Endothelial cell of umbilical vein (primary cell): ENCODE measurements around the gene GRIK3. TPM values are rescaled to one million over a fixed set of nuclear protein-coding genes. Genes with fewer than 3 reads are reported as not detected.

ENCODE experiments used
- BruUV-seq: library from RNA; stranded (reverse); fragments of 400-500 nt; replicated peaks from 2 replicates; lab custom pipeline; 2021; lab: Mats Ljungman, UMichigan
- CTCF ChIA-PET: fragments of 300-600, 350-600 bp; sonication (Branson Sonifier 250); formaldehyde crosslinking; loops from one replicate; lab custom pipeline; 2021; ENCODE audit warnings: antibody characterized with exemption, inconsistent platforms; lab: Charles Lee
- POLR2A ChIA-PET: fragments of 300-600, 350-600 bp; sonication (Branson Sonifier 250); formaldehyde crosslinking; loops from one replicate; lab custom pipeline; 2021; ENCODE audit warnings: antibody characterized with exemption, inconsistent platforms; lab: Charles Lee
- DNase-seq: peaks from one replicate; pipeline ENCODE4 v3.0.0-alpha.2; 2011; ENCODE audit warnings: low read depth, low spot score
- FAIRE-seq: peaks from 2 replicates; lab custom pipeline; 2011; peaks lifted over from hg19 to GRCh38; lab: Jason Lieb, UNC
- H2AFZ ChIP-seq: 2 replicates; pipeline ENCODE4 v1.6.0; 2012; ENCODE audit warnings: low read depth, low read length, control low read depth, inconsistent platforms
- H3K27ac ChIP-seq: 2 replicates; pipeline ENCODE4 v1.5.1; 2011; ENCODE audit warnings: low read depth, mild to moderate bottlenecking, control low read depth, low read length, moderate library complexity; ENCODE audit not compliant: insufficient read depth
- H3K27me3 ChIP-seq, 2 experiments: 2 replicates each; pipeline versions ENCODE4 v1.6.0 to v1.6.1; 2011; ENCODE audit warnings: low read length in 2 of 2, mixed read lengths in 1 of 2; ENCODE audit not compliant: control insufficient read depth in 2 of 2, insufficient read depth in 2 of 2
- H3K36me3 ChIP-seq, 2 experiments: 2 replicates in 1 of 2; 3 replicates in 1 of 2; pipeline ENCODE4 v1.5.1; 2011; ENCODE audit warnings: low read length in 2 of 2, mild to moderate bottlenecking in 1 of 2, moderate library complexity in 1 of 2; ENCODE audit not compliant: control insufficient read depth in 2 of 2, insufficient read depth in 2 of 2; ENCODE audit errors: extremely low read depth in 1 of 2
- H3K4me1 ChIP-seq: 3 replicates; pipeline ENCODE4 v1.5.1; 2011; ENCODE audit warnings: mild to moderate bottlenecking, low read length; ENCODE audit not compliant: control insufficient read depth, insufficient read depth; ENCODE audit errors: extremely low read depth
- H3K4me2 ChIP-seq: 2 replicates; pipeline ENCODE4 v1.6.1; 2011; ENCODE audit warnings: low read length, control low read depth, mixed read lengths; ENCODE audit not compliant: insufficient read depth
- H3K4me3 ChIP-seq, 3 experiments: fragments of 200-600 bp in 1 of 3; sonication (generic), shearing (Covaris generic) in 1 of 3; replicated peaks in 1 of 3; 2 replicates each; pipeline ENCODE4 v1.5.1; 2011 to 2016; ENCODE audit warnings: control low read depth in 3 of 3, low read length in 3 of 3, mild to moderate bottlenecking in 2 of 3, inconsistent platforms in 1 of 3, low read depth in 1 of 3, moderate library complexity in 1 of 3; ENCODE audit not compliant: insufficient read depth in 1 of 3
- H3K79me2 ChIP-seq: 2 replicates; pipeline ENCODE4 v1.6.0; 2012; ENCODE audit warnings: low read length, inconsistent platforms; ENCODE audit not compliant: control insufficient read depth, insufficient read depth
- H3K9ac ChIP-seq: replicated peaks from 2 replicates; pipeline ENCODE3; 2011; ENCODE audit warnings: low read length, control low read depth; ENCODE audit not compliant: insufficient read depth; ENCODE audit errors: extremely low read depth
- H3K9me1 ChIP-seq: replicated peaks from 3 replicates; pipeline ENCODE4 v1.6.0; 2011; ENCODE audit warnings: mild to moderate bottlenecking, low read length; ENCODE audit not compliant: control insufficient read depth, insufficient read depth; ENCODE audit errors: extremely low read depth
- H3K9me3 ChIP-seq: replicated peaks from 2 replicates; pipeline ENCODE4 v1.5.1; 2012; ENCODE audit warnings: low read length, inconsistent platforms; ENCODE audit not compliant: control insufficient read depth, insufficient read depth
- H4K20me1 ChIP-seq: replicated peaks from 2 replicates; pipeline ENCODE3; 2011; ENCODE audit warnings: mild to moderate bottlenecking, low read length; ENCODE audit not compliant: control insufficient read depth, insufficient read depth; ENCODE audit errors: extremely low read depth
- CTCF ChIP-seq, 2 donors: IDR thresholded peaks; 1 replicate in 1 of 2; 2 replicates in 1 of 2; pipeline ENCODE4 v1.5.1; 2011; ENCODE audit warnings: low read length in 2 of 2, mild to moderate bottlenecking in 2 of 2, moderate library complexity in 2 of 2, control low read depth in 1 of 2, inconsistent platforms in 1 of 2, low read depth in 1 of 2; ENCODE audit not compliant: insufficient read depth in 1 of 2; ENCODE audit errors: extremely low read depth in 1 of 2
- EZH2 ChIP-seq: IDR thresholded peaks from 2 replicates; pipeline ENCODE4 v1.6.1; 2012; ENCODE audit warnings: borderline replicate concordance, low read depth, mild to moderate bottlenecking, moderate library complexity, low read length, inconsistent platforms; ENCODE audit not compliant: severe bottlenecking
- FOS ChIP-seq: IDR thresholded peaks from 2 replicates; pipeline ENCODE4 v1.6.1; 2011; ENCODE audit warnings: mild to moderate bottlenecking, low read length, moderate library complexity, borderline replicate concordance; ENCODE audit not compliant: insufficient read depth
- GATA2 ChIP-seq: IDR thresholded peaks from 2 replicates; pipeline ENCODE4 v1.7.0; 2011; ENCODE audit warnings: low read depth, mild to moderate bottlenecking, moderate library complexity, mixed read lengths, low read length; ENCODE audit not compliant: insufficient read length, insufficient read depth
- JUN ChIP-seq: IDR thresholded peaks from 2 replicates; pipeline ENCODE4 v1.6.1; 2011; ENCODE audit warnings: borderline replicate concordance, low read depth; ENCODE audit not compliant: insufficient read length, insufficient read depth
- MAX ChIP-seq: IDR thresholded peaks from 2 replicates; pipeline ENCODE4 v1.6.1; 2011; ENCODE audit not compliant: insufficient read depth, insufficient read length
- MYC ChIP-seq: IDR thresholded peaks from one replicate; pipeline ENCODE4 v1.6.1; 2011; ENCODE audit warnings: mild to moderate bottlenecking, low read depth, low read length
- POLR2A ChIP-seq: IDR thresholded peaks from 2 replicates; pipeline ENCODE4 v1.6.1; 2012; ENCODE audit warnings: low read depth, mild to moderate bottlenecking, control low read depth, low read length
- POLR2AphosphoS5 ChIP-seq: IDR thresholded peaks from 2 replicates; pipeline ENCODE4 v1.6.1; 2012; ENCODE audit warnings: low read depth, mild to moderate bottlenecking, control low read depth, low read length, moderate library complexity; ENCODE audit not compliant: insufficient read depth
- dilution Hi-C: fragments of 300-500 bp; cut with MboI; formaldehyde crosslinking; loops from one replicate; pipeline ENCODE4 v1.15.0; 2019; ENCODE audit warnings: low sequenced_read_pairs; ENCODE audit not compliant: extremely low pct_ligation_motif_present
- intact Hi-C: fragments of 100-400 bp; cut with micrococcal nuclease; formaldehyde crosslinking; loops from one replicate; pipeline ENCODE4 v1.10.0; 2022
- polyA plus RNA-seq, 4 experiments: library from polyadenylated mRNA; depleted of rRNA in 3 of 4; stranded (reverse) in 3 of 4; unstranded in 1 of 4; fragments of >200 nt; gene quantifications; 2 replicates each; pipeline versions ENCODE4 v1.2.1 to v1.2.3, GENCODE V29; 2011 to 2012; ENCODE audit warnings: missing spikeins in 1 of 4
- total RNA-seq: library from RNA; stranded (reverse); gene quantifications from 2 replicates; pipeline ENCODE4 v1.2.3, GENCODE V29; 2021

Gene GRIK3
- total and polyA plus RNA-seq, 2 donors (not counting 3 experiments of a cell fraction or from before 2014, with no cell fraction given), result not detected

GRCh38 chr1:37073152-37073853 lies 39.0 kb upstream of the GRIK3 start:
- Histone ChIP-seq H3K9me1 (no peaks in the 10 kb centered on the region), H3K4me3 (no peak overlapping the region), H3K79me2 (no peaks in the 10 kb centered on the region), H3K27ac (no peak overlapping the region), H3K27me3 (no peaks in the 10 kb centered on the region), H3K9me3 (no peaks in the 10 kb centered on the region), H3K4me1 (no peaks in the 10 kb centered on the region), H3K36me3 (no peaks in the 10 kb centered on the region), H2AFZ (no peak overlapping the region), H3K9ac (no peak overlapping the region), H3K4me2 (no peak overlapping the region), H4K20me1 (no peaks in the 10 kb centered on the region)
- no peak for TF ChIP-seq GATA2
- TF ChIP-seq FOS, result no peak
- no peak for TF ChIP-seq MAX
- TF ChIP-seq MYC, result no peak
- TF ChIP-seq EZH2, result no peak
- no peak for TF ChIP-seq POLR2AphosphoS5
- TF ChIP-seq POLR2A, result no peak
- TF ChIP-seq CTCF (IDR thresholded peaks at IDR 0.05; ENCODE audit: extremely low read depth in 1 of 2, insufficient read depth in 1 of 2, low read depth in 1 of 2, low read length in 2 of 2), result no peak
- no peak for TF ChIP-seq JUN
- ChIA-PET POLR2A (no interaction called here), CTCF (no interaction called here)
- FAIRE-seq, result no peak
- BruUV-seq, result no TSS peak
- intact Hi-C loops (no loop called here), dilution Hi-C loops (no loop called here)
- DNase-seq, result no peak
